Measurements from ENCODE around the gene PDS5B. TPM values are rescaled to one million over a fixed set of nuclear protein-coding genes. Genes with fewer than 3 reads are reported as not detected.
"Not testable (repeated sequence)": the region's sequence is repeated elsewhere in the genome, so short reads cannot be mapped to it uniquely, and the experiment has no call there.

Gene PDS5B
- 15.1 TPM for total RNA-seq

GRCh38 chr13:32586080-32586900, at the start of gene PDS5B:
Gene PDS5B (plus strand): TSS chr13:32586452. CDS start chr13:32648773, 62,321 bp downstream.
- peak; percentile 95 to 97 (median 97) for DNase-seq (ENCODE audit: low read depth in 2 of 3, low spot score in 2 of 3)

- peak in 1 of 3 donors; percentile 47 for DNase-seq (ENCODE audit: low read depth in 2 of 3, low spot score in 2 of 3)
Observed at GRCh38 chr13:32537580-32538142, 48.6 kb upstream of the PDS5B start.

GRCh38 chr13:32538143-32538620, 48.1 kb upstream of the PDS5B start:
- DNase-seq (ENCODE audit: low read depth in 2 of 3, low spot score in 2 of 3): peak in 1 of 3 donors; percentile 69

- peak; percentile 73 to 99 (median 98) for DNase-seq (ENCODE audit: low read depth in 2 of 3, low spot score in 2 of 3)
Observed at GRCh38 chr13:32538621-32539246, 47.5 kb upstream of the PDS5B start, which contains the start of gene N4BP2L2. Gene N4BP2L2 (minus strand): TSS chr13:32538795. CDS start chr13:32537027, 1,768 bp downstream.

GRCh38 chr13:32542221-32542620, 44.0 kb upstream of the PDS5B start:
- no peak for DNase-seq (ENCODE audit: low read depth in 2 of 3, low spot score in 2 of 3)

- peak in 1 of 3 donors; percentile 8 for DNase-seq (ENCODE audit: low read depth in 2 of 3, low spot score in 2 of 3)
Observed at GRCh38 chr13:32545083-32545482, 41.2 kb upstream of the PDS5B start.

GRCh38 chr13:32548837-32549236, 37.4 kb upstream of the PDS5B start:
- DNase-seq (ENCODE audit: low read depth in 2 of 3, low spot score in 2 of 3): no peak

- DNase-seq (ENCODE audit: low read depth in 2 of 3, low spot score in 2 of 3): no peak
Observed at GRCh38 chr13:32549788-32550187, 36.5 kb upstream of the PDS5B start.

GRCh38 chr13:32553720-32554119, 32.5 kb upstream of the PDS5B start:
- no peak for DNase-seq (ENCODE audit: low read depth in 2 of 3, low spot score in 2 of 3)

GRCh38 chr13:32555613-32556012, 30.6 kb upstream of the PDS5B start:
- DNase-seq (ENCODE audit: low read depth in 2 of 3, low spot score in 2 of 3): no peak

GRCh38 chr13:32560842-32561241, 25.4 kb upstream of the PDS5B start:
- DNase-seq (ENCODE audit: low read depth in 2 of 3, low spot score in 2 of 3): not testable (repeated sequence)

- DNase-seq (ENCODE audit: low read depth in 2 of 3, low spot score in 2 of 3): not testable (repeated sequence)
Observed at GRCh38 chr13:32575687-32576086, 10.6 kb upstream of the PDS5B start.

- DNase-seq (ENCODE audit: low read depth in 2 of 3, low spot score in 2 of 3): no peak
Observed at GRCh38 chr13:32577032-32577431, 9.2 kb upstream of the PDS5B start.

- DNase-seq (ENCODE audit: low read depth in 2 of 3, low spot score in 2 of 3): peak in 2 of 3 donors; percentile 18 to 60
Observed at GRCh38 chr13:32581177-32581786, 5.0 kb upstream of the PDS5B start.

GRCh38 chr13:32582281-32582680, 4.0 kb upstream of the PDS5B start:
- DNase-seq (ENCODE audit: low read depth in 2 of 3, low spot score in 2 of 3): no peak

GRCh38 chr13:32582991-32583390, 3.3 kb upstream of the PDS5B start:
- no peak for DNase-seq (ENCODE audit: low read depth in 2 of 3, low spot score in 2 of 3)

GRCh38 chr13:32585550-32586079, 637 bp upstream of the PDS5B start:
- peak in 1 of 3 donors; percentile 3 for DNase-seq (ENCODE audit: low read depth in 2 of 3, low spot score in 2 of 3)

GRCh38 chr13:32587011-32587810, 959 bp downstream of the PDS5B start:
- DNase-seq (ENCODE audit: low read depth in 2 of 3, low spot score in 2 of 3): peak; percentile 18 to 70 (median 68)

GRCh38 chr13:32587811-32588170, 1.5 kb downstream of the PDS5B start:
- peak in 1 of 3 donors; percentile 3 for DNase-seq (ENCODE audit: low read depth in 2 of 3, low spot score in 2 of 3)

GRCh38 chr13:32588736-32589135, 2.5 kb downstream of the PDS5B start:
- no peak for DNase-seq (ENCODE audit: low read depth in 2 of 3, low spot score in 2 of 3)

All from hematopoietic multipotent progenitor cell (in vitro differentiated cells).